Activated naive CD4-positive, alpha-beta T cell treated with anti-CD3 and anti-CD28 coated beads, Interleukin-2, amount 50 U/mL, for 72 hours (primary cell): ENCODE measurements around the gene CCDC85C. TPM values are rescaled to one million over a fixed set of nuclear protein-coding genes. Genes with fewer than 3 reads are reported as not detected.

Experiments used
- ATAC-seq, 2 donors: fragments of 150-1000 bp; cut with Tn5 transposase; 2 replicates each; pipeline ENCODE4 v1.10.0; 2021; ENCODE audit warnings: mild to moderate bottlenecking in 2 of 2, moderate library complexity in 2 of 2
- DNase-seq, 2 donors: peaks; one replicate each; pipeline ENCODE4 v3.0.0; 2021 to 2022; ENCODE audit warnings: low spot score in 2 of 2
- H3K27ac Mint-ChIP-seq, 2 donors: one replicate each; pipeline ENCODE4 v1.8.0; 2022; ENCODE audit warnings: mild to moderate bottlenecking in 2 of 2, mixed read lengths in 2 of 2
- H3K36me3 Mint-ChIP-seq, 2 donors: one replicate each; pipeline ENCODE4 v1.8.0; 2022; ENCODE audit warnings: mixed read lengths in 2 of 2
- H3K9me3 Mint-ChIP-seq, 2 donors: one replicate each; pipeline ENCODE4 v1.8.0; 2022; ENCODE audit warnings: mixed read lengths in 2 of 2
- total RNA-seq, 2 donors: library from RNA; stranded (reverse); gene quantifications; one replicate each; pipeline ENCODE4 v1.2.3, GENCODE V29; 2022

CCDC85C gene
- total RNA-seq, 2 donors from 2014 or later: 5.1 to 8.4 TPM

DNA sequence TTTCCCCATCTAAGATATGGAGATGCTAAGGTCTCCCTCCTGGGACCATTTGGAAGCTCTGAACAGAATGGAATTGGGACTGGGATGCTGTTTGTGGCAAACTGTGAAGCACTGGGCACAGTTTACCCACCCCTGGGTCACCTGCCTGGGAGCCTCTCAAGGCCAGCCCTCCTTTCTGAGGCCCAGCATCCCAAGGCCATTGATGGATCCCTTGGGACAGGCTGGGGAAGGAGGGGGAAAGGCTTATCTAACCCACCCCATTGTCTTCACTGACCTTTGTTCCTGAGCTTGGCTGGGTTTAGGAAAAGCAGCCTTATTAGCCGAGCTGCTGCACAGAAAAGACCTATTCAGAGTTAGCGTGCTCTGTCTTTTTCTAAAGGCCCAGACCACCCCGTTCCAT is 5.2 kb downstream of the CCDC85C start:
- no peaks in the 10 kb centered on the region for H3K36me3 Mint-ChIP-seq
- H3K27ac Mint-ChIP-seq: no peak overlapping the region
- no peak for ATAC-seq

DNA sequence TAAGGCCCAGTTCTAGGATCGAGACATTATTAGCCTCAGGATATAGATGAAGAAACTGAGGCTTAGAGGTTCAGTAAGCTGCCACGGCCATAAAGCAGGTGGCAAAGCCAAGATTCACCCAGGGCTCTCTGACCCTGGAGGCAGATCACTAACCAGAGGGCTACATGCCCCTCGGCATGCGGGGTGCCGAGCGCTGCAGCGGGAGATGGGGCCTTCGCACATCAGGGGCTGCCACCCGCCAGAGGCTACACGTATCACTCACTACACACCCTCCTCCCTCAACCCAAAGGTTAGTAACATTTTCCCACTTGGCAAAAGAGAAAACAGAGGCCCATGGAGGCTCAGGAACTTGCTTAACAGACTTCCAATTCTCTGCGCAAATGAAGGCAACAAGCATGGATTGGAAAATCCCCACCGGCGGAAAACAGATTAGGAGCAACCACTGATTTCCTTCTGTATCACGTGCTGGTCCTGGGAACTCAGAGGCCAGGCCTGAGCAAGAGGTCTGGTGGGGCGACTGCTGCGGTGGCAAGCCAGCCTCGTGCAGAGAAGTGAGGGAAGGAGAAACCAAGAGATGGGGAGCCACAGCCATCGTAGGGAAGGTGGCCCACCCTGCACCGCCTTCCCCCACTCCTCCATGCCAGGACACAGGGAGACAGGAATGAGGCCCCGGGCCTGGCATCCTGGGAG is 6.0 kb downstream of the CCDC85C start:
- H3K27ac Mint-ChIP-seq: no peak overlapping the region
- ATAC-seq (no peak), DNase-seq (no peak)
- H3K9me3 Mint-ChIP-seq: no peaks in the 10 kb centered on the region
- H3K36me3 Mint-ChIP-seq: no peaks in the 10 kb centered on the region

More for the DNA sequence above, 5.2 kb downstream of the CCDC85C start:
- DNase-seq: no peak
- no peaks in the 10 kb centered on the region for H3K9me3 Mint-ChIP-seq

DNA sequence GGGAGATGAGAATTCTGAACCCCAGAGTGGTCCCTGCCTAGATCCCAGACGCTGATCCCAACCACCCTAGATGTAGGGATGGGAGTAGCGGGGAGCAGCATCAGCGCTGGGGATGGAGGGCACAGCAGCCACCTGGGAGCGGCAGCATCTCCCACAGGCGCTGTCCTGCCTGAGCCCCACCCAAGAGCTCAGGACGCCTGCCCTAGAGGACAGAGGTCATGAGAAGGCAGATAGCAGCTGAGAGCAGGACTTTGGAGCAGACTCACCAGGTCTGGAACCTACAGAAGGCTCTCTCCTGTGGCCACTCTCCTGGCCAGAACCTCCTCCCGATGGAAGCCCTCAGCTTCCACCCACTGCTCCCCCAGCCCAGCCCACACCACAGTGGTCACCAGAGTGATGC is 7.2 kb downstream of the CCDC85C start:
- Mint-ChIP-seq H3K27ac (peak overlapping the region in 1 of 2 donors; percentile 45), H3K9me3 (no peaks in the 10 kb centered on the region), H3K36me3 (no peaks in the 10 kb centered on the region)
- ATAC-seq (no peak), DNase-seq (no peak)

DNA sequence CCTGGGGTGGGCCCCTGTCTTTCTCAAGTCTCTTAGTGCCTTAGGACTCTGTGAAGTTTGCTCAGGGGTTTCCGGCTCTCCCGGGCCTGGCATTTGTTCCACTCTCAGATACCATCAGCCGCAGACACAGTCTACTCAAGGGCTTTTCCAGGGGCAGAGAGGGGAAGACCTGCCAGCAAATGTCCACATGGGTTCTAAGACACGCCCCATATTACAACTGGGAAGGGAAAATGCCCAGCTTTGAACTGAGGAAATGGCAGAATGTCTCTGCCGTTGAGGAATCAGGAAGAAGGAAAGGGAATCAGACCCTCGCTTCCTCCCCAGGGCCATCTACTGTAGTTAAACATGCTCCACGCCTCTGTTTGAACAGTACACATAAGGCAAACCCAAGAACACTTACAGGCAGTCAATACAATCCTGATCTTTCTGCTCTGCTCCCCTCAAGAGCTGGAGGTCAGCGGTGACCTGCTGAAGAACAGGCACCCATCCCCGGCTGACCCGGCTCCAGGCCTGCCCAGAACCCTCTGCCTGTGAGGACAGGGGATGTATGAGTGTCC is 7.9 kb downstream of the CCDC85C start:
- H3K9me3 Mint-ChIP-seq: no peaks in the 10 kb centered on the region
- ATAC-seq (no peak), DNase-seq (no peak)
- peak overlapping the region; percentile 45 to 55 for H3K27ac Mint-ChIP-seq
- no peaks in the 10 kb centered on the region for H3K36me3 Mint-ChIP-seq

DNA sequence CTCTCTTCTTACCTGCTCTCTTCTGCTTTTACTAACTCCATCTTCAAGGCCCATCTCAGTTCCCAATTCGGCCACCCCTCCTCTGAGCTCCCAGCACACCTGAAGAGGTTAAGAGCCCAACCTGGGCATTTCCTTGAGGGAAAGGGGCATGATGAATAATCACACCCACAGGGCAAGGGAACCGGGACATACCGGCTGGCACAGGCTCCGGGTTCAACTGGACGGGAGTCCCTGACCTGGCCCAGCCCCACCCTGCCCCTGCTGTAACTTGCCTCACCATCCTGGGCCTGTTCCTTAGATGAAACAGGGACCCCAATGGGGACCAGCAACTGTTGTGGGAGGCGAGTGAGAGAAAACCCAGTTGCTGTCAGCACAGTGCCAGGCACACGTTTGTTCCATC is 8.5 kb downstream of the CCDC85C start:
- no peak for ATAC-seq
- Mint-ChIP-seq H3K27ac (peak overlapping the region; percentile 83), H3K9me3 (no peaks in the 10 kb centered on the region)

DNA sequence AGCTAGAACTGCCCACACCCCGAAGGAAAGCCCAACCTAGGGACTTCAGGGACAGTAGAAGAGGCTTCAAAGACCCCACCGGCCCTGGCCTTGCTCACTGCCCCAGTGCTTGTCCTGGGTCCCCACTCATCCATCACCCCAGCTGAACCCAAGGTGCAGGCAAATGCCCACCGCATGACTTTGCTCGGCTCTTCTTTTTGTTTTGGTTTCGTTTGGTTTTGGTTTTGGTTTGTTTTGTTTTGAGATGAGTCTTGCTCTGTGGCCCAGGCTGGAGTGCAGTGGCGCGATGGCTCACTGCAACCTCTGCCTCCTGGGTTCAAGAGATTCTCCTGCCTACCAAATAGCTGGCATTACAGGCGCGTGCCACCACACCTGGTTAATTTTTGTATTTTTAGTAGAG is 9.0 kb downstream of the CCDC85C start:
- peak overlapping the region in 1 of 2 donors; percentile 83 for H3K27ac Mint-ChIP-seq
- peak in 1 of 2 donors; percentile 28 for DNase-seq

More for the DNA sequence above, 8.5 kb downstream of the CCDC85C start:
- no peak for DNase-seq
- no peaks in the 10 kb centered on the region for H3K36me3 Mint-ChIP-seq

DNA sequence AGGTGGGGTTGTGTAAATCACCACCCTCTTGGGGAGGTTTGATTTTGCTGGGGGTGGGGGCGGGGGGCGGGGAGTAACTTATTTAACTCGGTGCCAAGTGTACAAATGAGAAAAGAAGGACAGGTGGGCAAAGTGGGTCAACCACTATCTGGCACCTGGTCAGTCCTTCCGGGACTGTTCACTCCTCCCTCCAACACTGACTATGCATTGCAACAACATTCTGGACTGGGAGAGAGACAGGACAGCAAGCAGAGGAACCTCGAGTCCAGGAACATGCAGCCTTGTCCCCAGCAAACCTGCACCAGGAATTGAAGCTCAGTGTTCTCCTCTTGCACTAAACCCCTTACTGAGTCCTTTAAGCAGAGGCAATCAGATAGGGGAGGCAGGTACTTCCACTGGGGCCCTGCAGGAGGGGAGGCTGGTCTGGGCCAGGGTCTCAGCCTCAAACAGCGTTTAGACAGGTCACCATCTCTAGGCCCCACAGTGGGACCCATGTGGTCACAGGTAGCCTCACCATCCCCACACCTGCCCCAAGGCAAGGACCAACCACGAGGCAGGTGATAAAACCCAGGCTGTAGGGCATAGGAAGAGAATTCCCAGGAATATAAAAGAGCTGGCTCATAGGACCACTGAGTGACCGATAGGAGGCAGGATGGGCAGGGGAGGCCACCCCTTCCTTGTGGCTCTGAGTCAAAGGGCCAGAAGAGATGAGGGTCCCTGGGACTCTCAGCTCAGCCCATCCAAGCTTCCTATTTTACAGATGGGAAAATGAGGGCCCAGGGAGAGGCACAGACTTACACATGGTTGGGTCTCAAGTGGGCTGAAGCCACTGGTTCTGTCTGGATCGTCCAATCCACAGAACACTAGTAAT is 9.8 kb downstream of the CCDC85C start:
- H3K9me3 Mint-ChIP-seq: no peaks in the 10 kb centered on the region
- peak overlapping the region in 1 of 2 donors; percentile 83 for H3K27ac Mint-ChIP-seq
- DNase-seq (no peak), ATAC-seq (no peak)
- no peaks in the 10 kb centered on the region for H3K36me3 Mint-ChIP-seq

More for the DNA sequence above, 9.0 kb downstream of the CCDC85C start:
- peak; percentile 80 to 88 for ATAC-seq
- Mint-ChIP-seq H3K9me3 (no peaks in the 10 kb centered on the region), H3K36me3 (no peaks in the 10 kb centered on the region)

DNA sequence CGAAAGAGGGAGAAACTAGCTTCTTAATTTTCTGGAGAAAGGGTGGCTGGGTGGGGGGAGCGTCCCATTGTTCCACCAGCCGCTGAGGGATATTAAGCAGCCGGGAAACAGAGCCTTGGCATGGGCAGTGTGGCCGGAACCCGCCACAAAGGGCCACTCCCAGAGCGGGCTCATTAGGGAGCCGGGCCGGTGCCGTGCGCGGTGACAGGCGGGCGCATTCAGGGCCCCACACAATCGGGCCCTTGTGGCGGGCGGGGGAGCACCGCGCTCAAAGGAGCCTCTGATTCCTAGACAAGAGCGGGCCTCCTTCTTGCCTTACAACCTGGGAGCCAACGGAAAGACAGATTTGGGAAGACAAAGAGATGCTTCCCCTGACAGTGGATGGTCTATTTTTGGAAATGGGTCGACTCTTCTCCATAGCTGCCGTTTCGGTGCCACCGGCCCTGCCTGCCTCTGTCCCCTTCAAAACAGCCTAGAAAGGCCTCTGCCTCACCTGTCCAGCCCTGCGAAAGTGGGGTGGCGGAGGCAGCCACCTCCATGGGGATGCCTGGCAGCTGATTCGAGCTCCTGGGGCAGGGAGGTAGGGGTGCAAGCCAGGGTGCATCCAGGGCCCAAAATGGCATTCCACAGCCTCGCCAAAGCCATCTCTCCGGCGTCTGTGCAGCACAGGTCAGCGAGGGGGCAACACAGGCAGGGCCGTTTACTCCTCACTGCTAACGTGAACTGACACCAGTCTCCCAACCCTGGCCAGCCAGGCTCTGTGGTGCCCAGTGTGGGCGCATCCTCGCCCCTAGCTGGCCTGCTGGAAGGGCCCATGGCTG is 10.9 kb downstream of the CCDC85C start:
- Mint-ChIP-seq H3K27ac (no peak overlapping the region), H3K9me3 (no peaks in the 10 kb centered on the region), H3K36me3 (no peaks in the 10 kb centered on the region)
- no peak for ATAC-seq
- no peak for DNase-seq

DNA sequence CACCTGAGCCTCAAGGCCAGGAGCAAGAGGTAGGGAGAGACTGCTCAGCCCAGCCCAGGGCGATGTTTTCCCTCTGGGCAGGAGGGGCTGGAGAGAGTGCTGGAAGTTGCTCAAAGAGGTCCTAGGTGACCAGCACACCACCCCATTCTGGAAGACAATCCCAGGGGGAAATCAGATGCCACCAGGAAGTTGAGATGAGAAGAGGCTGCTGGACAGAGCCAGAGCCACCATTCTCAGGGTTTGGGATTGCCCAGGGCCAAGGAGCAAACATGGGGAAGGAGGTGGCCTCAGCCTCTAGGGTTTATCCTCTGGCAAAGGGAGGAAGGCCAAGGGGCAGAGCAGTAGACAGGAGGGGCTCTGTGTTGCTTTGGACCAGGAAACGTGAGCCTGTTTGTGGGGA is 11.6 kb downstream of the CCDC85C start:
- no peak for ATAC-seq

DNA sequence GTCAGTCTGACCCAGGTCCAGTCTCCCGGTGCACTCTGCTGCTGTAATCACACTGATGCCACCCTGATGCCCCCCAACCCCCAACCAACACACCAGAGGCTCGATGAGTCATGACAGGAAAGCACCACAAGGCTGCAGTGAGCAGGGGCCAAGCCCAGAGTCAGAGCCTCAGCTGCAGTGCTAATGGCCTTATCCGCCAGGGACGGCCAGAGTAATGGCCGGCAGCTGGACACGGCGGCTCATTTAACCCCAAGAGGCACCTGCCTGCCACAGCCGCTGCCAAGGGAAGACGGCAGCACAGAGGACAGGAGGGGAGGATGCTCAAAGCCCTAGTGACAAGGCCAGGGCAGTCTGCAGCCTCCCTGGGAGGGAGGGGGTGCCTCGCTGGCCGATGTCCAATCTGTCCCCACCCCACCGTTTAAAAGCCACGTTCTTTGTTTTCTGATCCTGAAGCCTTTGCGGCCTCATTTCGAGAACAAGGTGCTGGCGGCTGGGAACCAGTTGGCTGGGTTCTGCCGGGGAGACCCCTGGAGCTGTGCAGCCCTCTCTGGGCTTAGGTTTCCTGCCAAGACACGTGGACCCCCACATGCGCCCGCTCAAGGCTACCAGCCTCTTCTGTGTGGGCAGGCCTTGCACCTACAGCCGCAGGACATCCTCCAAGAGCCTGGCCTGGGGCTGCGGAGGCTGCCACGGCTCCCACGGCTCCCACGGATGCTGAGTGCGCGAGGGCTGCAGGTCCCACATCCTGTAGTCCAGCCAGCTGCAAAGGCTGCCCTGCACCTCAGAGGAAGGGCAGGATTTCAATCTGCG is 13.1 kb downstream of the CCDC85C start:
- Mint-ChIP-seq H3K9me3 (no peaks in the 10 kb centered on the region), H3K27ac (no peak overlapping the region), H3K36me3 (no peaks in the 10 kb centered on the region)
- ATAC-seq (no peak), DNase-seq (no peak)

More for the DNA sequence above, 11.6 kb downstream of the CCDC85C start:
- DNase-seq: no peak
- no peaks in the 10 kb centered on the region for H3K9me3 Mint-ChIP-seq
- peak overlapping the region in 1 of 2 donors; percentile 33 for H3K27ac Mint-ChIP-seq
- no peaks in the 10 kb centered on the region for H3K36me3 Mint-ChIP-seq

DNA sequence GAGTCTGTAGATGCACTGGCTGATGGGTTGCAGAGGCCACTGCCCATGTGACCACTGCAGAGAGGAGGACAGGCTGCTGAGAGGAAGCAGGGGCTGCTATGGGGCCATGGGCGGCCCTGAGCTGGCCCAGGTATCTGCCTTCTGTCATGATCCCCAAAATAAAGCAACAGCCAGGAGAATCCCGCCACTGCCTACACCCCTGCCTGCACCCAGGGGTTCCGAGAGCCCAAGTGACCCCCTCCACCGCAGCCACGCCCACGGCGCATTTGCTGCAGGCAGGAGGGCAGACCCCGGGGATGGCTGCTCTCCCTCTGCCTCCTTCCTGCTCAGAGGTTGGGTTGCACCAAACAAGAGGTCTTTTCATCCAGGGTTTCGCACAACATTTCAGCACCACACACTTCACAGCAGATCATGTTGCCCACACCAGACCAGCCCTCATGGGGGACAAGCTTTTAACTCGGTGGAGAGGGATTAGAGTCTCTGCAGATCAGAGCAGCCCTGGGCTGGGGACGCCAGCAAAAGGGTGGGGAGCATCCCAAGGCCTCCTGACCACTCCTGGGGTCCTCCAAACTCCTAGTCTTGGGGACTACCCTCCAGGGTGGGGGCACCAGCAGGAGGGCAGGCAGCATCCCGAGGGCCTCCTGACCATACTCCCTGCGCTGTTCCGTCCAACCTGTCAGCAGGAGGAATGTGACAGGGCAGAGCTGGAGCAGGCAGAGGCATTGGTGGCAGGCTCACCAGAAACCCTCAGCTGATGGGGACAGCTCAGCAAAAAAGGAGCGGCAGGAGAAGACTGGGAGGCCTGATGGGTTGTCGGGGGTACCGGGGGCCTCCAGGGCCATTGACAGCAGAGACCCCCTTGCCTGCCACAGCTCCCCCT is 14.1 kb downstream of the CCDC85C start:
- no peak for ATAC-seq
- Mint-ChIP-seq H3K9me3 (no peaks in the 10 kb centered on the region), H3K36me3 (no peaks in the 10 kb centered on the region), H3K27ac (no peak overlapping the region)
- no peak for DNase-seq

DNA sequence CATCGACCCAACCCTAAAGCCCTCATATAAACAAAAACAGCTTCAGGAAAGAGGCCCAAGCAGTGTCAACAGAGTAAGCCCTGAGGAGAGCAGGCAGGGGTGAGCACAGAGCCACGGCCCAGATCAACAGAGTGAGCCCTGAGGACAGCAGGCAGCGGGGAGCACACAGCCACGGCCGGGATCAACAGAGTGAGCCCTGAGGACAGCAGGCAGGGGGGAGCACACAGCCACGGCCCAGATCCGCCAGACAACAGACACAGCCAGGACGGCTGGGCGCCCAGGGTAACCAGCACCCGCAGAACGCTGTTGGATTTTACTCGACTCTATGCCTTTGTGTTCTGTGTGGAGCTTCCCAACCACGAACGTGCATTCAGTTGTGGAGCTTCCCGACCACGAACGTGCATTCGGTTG is 15.0 kb downstream of the CCDC85C start:
- no peak for DNase-seq
- Mint-ChIP-seq H3K36me3 (no peaks in the 10 kb centered on the region), H3K27ac (peak overlapping the region in 1 of 2 donors; percentile 72), H3K9me3 (no peaks in the 10 kb centered on the region)
- ATAC-seq: no peak

DNA sequence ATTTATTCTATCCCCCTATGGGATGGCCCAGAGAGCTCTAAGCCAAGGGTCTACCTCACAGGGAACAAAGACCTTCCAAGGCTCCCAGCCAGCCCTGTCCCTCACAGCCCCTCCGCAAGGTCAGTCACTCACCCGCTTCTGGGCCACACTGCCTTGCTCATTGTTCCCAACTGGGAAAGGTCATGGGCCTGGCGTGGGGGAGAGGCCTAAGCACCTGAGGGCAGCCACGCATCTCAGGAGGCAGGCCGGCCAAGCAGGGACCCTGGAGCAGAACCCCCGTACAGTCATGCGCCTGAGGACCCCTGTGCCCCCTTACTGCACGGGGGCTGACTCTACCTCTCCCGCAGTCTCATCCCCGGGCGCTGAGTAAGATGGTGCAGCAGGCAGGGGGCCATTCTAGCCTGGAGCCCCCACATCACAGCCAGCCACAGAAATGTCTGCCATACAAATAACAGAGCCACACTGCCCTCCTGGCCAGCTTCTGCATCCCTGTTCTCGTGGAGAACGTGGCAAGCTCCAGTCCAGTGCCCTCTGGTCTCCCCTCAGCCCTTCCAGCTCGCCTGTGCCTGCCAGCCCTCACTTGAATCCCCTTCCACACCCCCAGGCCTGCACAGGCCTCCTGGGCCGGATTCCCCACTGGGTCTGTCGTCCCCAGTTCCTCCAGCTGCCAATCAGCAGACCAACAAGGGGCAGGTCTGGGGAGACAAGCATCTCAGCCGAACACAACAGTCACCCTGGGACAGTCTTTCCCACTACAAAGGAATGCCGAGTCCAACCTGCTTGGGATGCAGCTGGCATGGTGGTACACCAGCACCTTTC is 16.3 kb downstream of the CCDC85C start:
- Mint-ChIP-seq H3K9me3 (no peaks in the 10 kb centered on the region), H3K36me3 (no peaks in the 10 kb centered on the region), H3K27ac (no peak overlapping the region)
- no peak for ATAC-seq
- DNase-seq: no peak

DNA sequence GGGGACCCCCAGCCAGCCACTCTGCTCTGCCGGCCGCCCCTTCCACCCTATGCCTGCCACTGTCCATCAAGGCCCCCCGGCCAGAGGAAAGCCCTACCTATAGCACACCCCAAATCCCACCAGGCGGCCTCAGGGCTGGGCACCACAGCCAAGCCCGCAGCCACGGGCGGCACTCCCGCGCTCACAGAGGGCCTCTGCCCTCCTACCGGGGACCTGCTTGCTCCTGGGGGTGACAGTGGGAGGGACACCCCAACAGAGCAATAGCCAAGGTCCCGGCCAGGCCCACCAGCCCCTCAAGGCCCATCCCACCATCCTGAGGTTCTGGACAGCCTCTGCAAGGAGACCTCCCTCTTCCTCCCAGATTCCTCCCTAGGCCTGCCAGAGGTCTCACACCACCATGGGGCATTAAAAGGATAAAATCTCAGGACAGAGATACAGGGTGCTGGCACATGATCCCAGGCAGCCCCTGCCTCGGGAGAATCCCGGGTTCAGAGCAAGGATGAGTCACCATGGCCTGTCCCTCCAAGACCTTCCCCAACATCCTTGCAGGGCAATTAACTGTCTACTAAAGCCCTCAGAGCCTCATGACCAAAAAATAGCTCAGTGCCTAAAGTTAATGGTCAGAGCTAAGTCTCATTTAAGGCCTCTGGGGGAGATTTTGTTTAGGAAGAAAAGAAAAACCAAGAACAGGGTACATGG is 17.1 kb downstream of the CCDC85C start:
- no peaks in the 10 kb centered on the region for H3K36me3 Mint-ChIP-seq
- no peak for DNase-seq
- peak overlapping the region in 1 of 2 donors; percentile 10 for H3K27ac Mint-ChIP-seq
- no peaks in the 10 kb centered on the region for H3K9me3 Mint-ChIP-seq
- ATAC-seq: no peak
